GM23338 (cell line): ENCODE data around the gene MLC1. TPM values are rescaled to one million over a fixed set of nuclear protein-coding genes. Genes with fewer than 3 reads are reported as not detected.

Source experiments
- ATAC-seq: fragments of 200-7000 bp; cut with Tn5 transposase; 3 replicates; pipeline ENCODE4 v1.9.1; 2020
- DNase-seq: peaks from one replicate; pipeline ENCODE4 v3.0.0-alpha.2; 2015; ENCODE audit warnings: low spot score
- H2AFZ ChIP-seq: fragments of 200-600 bp; sonication (generic); 2 replicates; pipeline ENCODE4 v1.8.0; 2016; ENCODE audit warnings: antibody characterized with exemption, mild to moderate bottlenecking, moderate library complexity
- H3F3A ChIP-seq: fragments of 200-600 bp; sonication (generic); replicated peaks from 2 replicates; pipeline ENCODE4 v1.8.0; 2017; ENCODE audit warnings: antibody characterized with exemption, mixed run types, low read depth
- H3K27ac ChIP-seq: fragments of 200-600 bp; sonication (generic); 2 replicates; pipeline ENCODE4 v1.6.1; 2016; ENCODE audit warnings: low read depth
- H3K27me3 ChIP-seq: fragments of 200-600 bp; sonication (generic); 2 replicates; pipeline ENCODE4 v1.8.0; 2016; ENCODE audit warnings: mild to moderate bottlenecking, mixed run types, moderate library complexity; ENCODE audit not compliant: insufficient read depth
- H3K36me3 ChIP-seq: fragments of 200-600 bp; sonication (generic); 2 replicates; pipeline ENCODE4 v1.8.0; 2016; ENCODE audit warnings: mild to moderate bottlenecking; ENCODE audit not compliant: insufficient read depth
- H3K4me1 ChIP-seq: fragments of 200-600 bp; sonication (generic); 2 replicates; pipeline ENCODE4 v1.8.0; 2016; ENCODE audit warnings: mild to moderate bottlenecking, moderate library complexity; ENCODE audit not compliant: insufficient read depth
- H3K4me2 ChIP-seq: fragments of 200-600 bp; sonication (generic); 2 replicates; pipeline ENCODE4 v1.7.1; 2017; ENCODE audit warnings: mixed run types
- H3K4me3 ChIP-seq: fragments of 200-600 bp; sonication (generic); 2 replicates; pipeline ENCODE4 v1.6.1; 2016; ENCODE audit warnings: mixed run types
- H3K79me2 ChIP-seq: fragments of 200-600 bp; sonication (generic); replicated peaks from 2 replicates; pipeline ENCODE4 v1.8.0; 2017; ENCODE audit warnings: mild to moderate bottlenecking; ENCODE audit not compliant: insufficient read depth
- H3K9me2 ChIP-seq: fragments of 200-600 bp; sonication (generic); 2 replicates; pipeline ENCODE4 v1.8.0; 2017; ENCODE audit not compliant: insufficient read depth
- H4K20me1 ChIP-seq: fragments of 200-600 bp; sonication (generic); replicated peaks from 2 replicates; pipeline ENCODE4 v1.8.0; 2017; ENCODE audit warnings: mild to moderate bottlenecking; ENCODE audit not compliant: insufficient read depth
- H3K27ac Mint-ChIP-seq: 2 replicates; pipeline ENCODE4 v1.8.0; 2020; ENCODE audit warnings: inconsistent platforms, mild to moderate bottlenecking, moderate library complexity, mixed read lengths
- H3K27me3 Mint-ChIP-seq: 3 replicates; pipeline ENCODE4 v1.8.0; 2022; ENCODE audit warnings: low read depth, mild to moderate bottlenecking, moderate library complexity, mixed read lengths, inconsistent platforms; ENCODE audit not compliant: insufficient read depth, poor library complexity
- H3K36me3 Mint-ChIP-seq: 3 replicates; pipeline ENCODE4 v1.8.0; 2021; ENCODE audit warnings: low read depth, mild to moderate bottlenecking, inconsistent platforms, moderate library complexity, mixed read lengths
- H3K4me1 Mint-ChIP-seq: 3 replicates; pipeline ENCODE4 v1.8.0; 2020; ENCODE audit warnings: mild to moderate bottlenecking, inconsistent platforms, mixed read lengths
- H3K4me3 Mint-ChIP-seq: 3 replicates; pipeline ENCODE4 v1.8.0; 2021; ENCODE audit warnings: moderate library complexity, mild to moderate bottlenecking, inconsistent platforms, mixed read lengths
- H3K9me3 Mint-ChIP-seq: 3 replicates; pipeline ENCODE4 v1.8.0; 2020; ENCODE audit warnings: moderate library complexity, mild to moderate bottlenecking, inconsistent platforms, mixed read lengths
- CREB1 ChIP-seq: fragments of 250-450 bp; sonication (Bioruptor Pico); IDR thresholded peaks from 2 replicates; pipeline ENCODE4 v1.5.0; 2020; ENCODE audit warnings: low read depth, mild to moderate bottlenecking, moderate library complexity
- EZH2 ChIP-seq: fragments of 200-600 bp; sonication (generic); IDR thresholded peaks from one replicate; pipeline ENCODE4 v1.8.0; 2017; ENCODE audit warnings: antibody characterized with exemption, mild to moderate bottlenecking, low read depth; ENCODE audit not compliant: unreplicated experiment
- EZH2phosphoT487 ChIP-seq: fragments of 200-600 bp; sonication (generic); IDR thresholded peaks from one replicate; pipeline ENCODE4 v1.8.1; 2018; ENCODE audit warnings: antibody characterized with exemption; ENCODE audit not compliant: unreplicated experiment
- JUNB ChIP-seq: IDR thresholded peaks from one replicate; pipeline ENCODE4 v1.6.1; 2016; ENCODE audit warnings: antibody characterized with exemption; ENCODE audit not compliant: unreplicated experiment
- NANOG ChIP-seq: IDR thresholded peaks from 2 replicates; pipeline ENCODE4 v1.6.1; 2016; ENCODE audit warnings: antibody characterized with exemption, borderline replicate concordance
- STAT1 ChIP-seq: IDR thresholded peaks from one replicate; pipeline ENCODE4 v1.6.1; 2016; ENCODE audit warnings: antibody characterized with exemption; ENCODE audit not compliant: unreplicated experiment
- ZNF114 ChIP-seq: fragments of 250-450 bp; sonication (Bioruptor Pico); IDR thresholded peaks from 2 replicates; pipeline ENCODE4 v1.5.0; 2020; ENCODE audit warnings: mild to moderate bottlenecking, moderate library complexity
- ZNF331 ChIP-seq: fragments of 250-450 bp; sonication (Bioruptor Pico); IDR thresholded peaks from 2 replicates; pipeline ENCODE4 v1.5.0; 2020; ENCODE audit warnings: low read depth, mild to moderate bottlenecking, moderate library complexity
- polyA plus RNA-seq: library from polyadenylated mRNA; unstranded; fragments of >200 nt; fragmentation: Nextera tagmentation; extraction: Ambion mirVana; gene quantifications from 2 replicates; pipeline ENCODE4 v1.2.1, GENCODE V29; 2016
- total RNA-seq: library from RNA; depleted of rRNA; stranded (reverse); fragments of >200 nt; shearing (Covaris generic); gene quantifications from 2 replicates; pipeline ENCODE4 v1.2.3, GENCODE V29; 2014
- TF ChIP-seq, protein P1 (sequence below), 2 experiments: fragments of 200-600 bp in 1 of 2; sonication (generic) in 1 of 2; conservative IDR thresholded peaks; 2 replicates each; pipeline versions ENCODE4 v1.5.1 to v1.6.1; 2016 to 2017; ENCODE audit warnings: antibody characterized with exemption in 2 of 2, low read depth in 2 of 2, mild to moderate bottlenecking in 2 of 2, moderate library complexity in 1 of 2
- TF ChIP-seq, protein P2 (sequence below): IDR thresholded peaks from one replicate; pipeline ENCODE4 v1.6.1; 2018; ENCODE audit warnings: antibody characterized with exemption; ENCODE audit not compliant: unreplicated experiment
- TF ChIP-seq, protein P3 (sequence below): fragments of 250-450 bp; sonication (Bioruptor Pico); IDR thresholded peaks from 2 replicates; pipeline ENCODE4 v1.5.0; 2020; ENCODE audit warnings: mild to moderate bottlenecking, moderate library complexity
- TF ChIP-seq, protein P4 (sequence below): IDR thresholded peaks from 2 replicates; pipeline ENCODE4 v1.6.1; 2016; ENCODE audit warnings: antibody characterized with exemption

The MLC1 gene
- total and polyA plus RNA-seq, 2 experiments from 2014 or later: not detected

DNA sequence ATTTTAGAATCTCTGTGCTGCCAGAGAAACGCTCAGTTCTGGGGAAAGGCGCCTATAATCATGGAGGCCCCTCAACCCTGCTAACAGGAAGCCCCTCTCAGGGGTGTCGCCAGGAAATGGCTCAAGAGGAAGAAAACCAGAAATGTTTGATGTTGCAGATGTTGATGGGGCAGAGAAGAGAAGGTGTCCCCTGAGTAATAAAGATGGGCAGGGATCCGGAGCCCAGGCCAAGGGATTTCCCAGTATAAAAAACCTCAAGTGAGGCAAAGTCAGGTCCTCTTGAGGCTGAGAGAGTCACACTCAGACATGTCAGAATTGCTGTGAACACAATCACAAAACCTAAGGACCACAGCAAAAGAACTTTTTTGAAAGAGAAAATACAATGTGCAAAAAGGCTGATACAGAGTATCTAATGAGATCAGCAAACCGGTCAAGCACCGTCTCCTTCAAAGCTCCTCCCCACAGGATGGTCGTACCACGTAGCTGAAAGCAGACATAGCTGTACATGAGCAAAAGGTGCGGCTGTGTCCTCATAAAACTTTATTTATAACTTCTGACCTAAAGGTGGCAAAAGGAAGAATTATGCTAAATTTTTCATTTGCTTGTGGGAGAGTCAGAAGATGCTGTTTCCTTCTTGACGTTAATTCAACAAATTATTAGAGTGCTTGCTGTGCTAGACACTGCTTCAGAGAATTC, 16.8 kb upstream of the MLC1 start (continued):
- TF ChIP-seq, protein P1, sequence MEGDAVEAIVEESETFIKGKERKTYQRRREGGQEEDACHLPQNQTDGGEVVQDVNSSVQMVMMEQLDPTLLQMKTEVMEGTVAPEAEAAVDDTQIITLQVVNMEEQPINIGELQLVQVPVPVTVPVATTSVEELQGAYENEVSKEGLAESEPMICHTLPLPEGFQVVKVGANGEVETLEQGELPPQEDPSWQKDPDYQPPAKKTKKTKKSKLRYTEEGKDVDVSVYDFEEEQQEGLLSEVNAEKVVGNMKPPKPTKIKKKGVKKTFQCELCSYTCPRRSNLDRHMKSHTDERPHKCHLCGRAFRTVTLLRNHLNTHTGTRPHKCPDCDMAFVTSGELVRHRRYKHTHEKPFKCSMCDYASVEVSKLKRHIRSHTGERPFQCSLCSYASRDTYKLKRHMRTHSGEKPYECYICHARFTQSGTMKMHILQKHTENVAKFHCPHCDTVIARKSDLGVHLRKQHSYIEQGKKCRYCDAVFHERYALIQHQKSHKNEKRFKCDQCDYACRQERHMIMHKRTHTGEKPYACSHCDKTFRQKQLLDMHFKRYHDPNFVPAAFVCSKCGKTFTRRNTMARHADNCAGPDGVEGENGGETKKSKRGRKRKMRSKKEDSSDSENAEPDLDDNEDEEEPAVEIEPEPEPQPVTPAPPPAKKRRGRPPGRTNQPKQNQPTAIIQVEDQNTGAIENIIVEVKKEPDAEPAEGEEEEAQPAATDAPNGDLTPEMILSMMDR (conservative IDR thresholded peaks at IDR 0.05; ENCODE audit: low read depth in 2 of 2): no peak
- TF ChIP-seq EZH2phosphoT487: no peak

DNA sequence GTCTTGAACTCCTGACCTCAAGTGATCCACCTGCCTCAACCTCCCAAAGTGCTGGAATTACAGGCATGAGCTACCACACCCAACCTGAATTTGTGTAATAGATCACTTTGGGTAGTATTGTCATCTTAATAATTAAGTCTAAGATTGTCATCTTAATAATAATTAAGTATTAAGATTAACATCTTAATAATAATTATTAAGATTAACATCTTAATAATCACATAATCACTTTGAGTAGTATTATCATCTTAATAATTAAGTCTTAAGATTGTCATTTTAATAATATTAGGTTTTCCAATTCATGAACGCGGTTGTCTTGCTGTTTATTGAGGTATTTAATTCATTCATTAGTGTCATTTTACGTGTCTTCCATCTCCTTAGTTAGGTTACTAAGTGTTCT, 12.8 kb upstream of the MLC1 start:
- H3K79me2 ChIP-seq: no peaks in the 10 kb centered on the region
- no peaks in the 10 kb centered on the region for H3K36me3 ChIP-seq
- H3K27ac ChIP-seq: no peak overlapping the region
- Mint-ChIP-seq H3K4me3 (no peak overlapping the region), H3K27ac (no peak overlapping the region), H3K27me3 (peaks cover 2% of the 10 kb centered on the region), H3K4me1 (no peaks in the 10 kb centered on the region), H3K36me3 (no peaks in the 10 kb centered on the region), H3K9me3 (no peaks in the 10 kb centered on the region)
- ATAC-seq (no peak), DNase-seq (no peak)
- H2AFZ ChIP-seq: no peak overlapping the region
- no peak overlapping the region for H3K4me2 ChIP-seq
- no peaks in the 10 kb centered on the region for H4K20me1 ChIP-seq
- H3K4me1 ChIP-seq: no peaks in the 10 kb centered on the region
- no peaks in the 10 kb centered on the region for H3K9me2 ChIP-seq
- H3K4me3 ChIP-seq: no peak overlapping the region
- no peaks in the 10 kb centered on the region for H3F3A ChIP-seq
- no peaks in the 10 kb centered on the region for H3K27me3 ChIP-seq
- TF ChIP-seq ZNF114 (CRISPR knock-in tag) (no peak), NANOG (no peak), EZH2 (no peak), CREB1 (CRISPR knock-in tag) (no peak), JUNB (no peak), EZH2phosphoT487 (no peak), ZNF331 (CRISPR knock-in tag) (no peak), STAT1 (no peak)
- TF ChIP-seq, protein P2, sequence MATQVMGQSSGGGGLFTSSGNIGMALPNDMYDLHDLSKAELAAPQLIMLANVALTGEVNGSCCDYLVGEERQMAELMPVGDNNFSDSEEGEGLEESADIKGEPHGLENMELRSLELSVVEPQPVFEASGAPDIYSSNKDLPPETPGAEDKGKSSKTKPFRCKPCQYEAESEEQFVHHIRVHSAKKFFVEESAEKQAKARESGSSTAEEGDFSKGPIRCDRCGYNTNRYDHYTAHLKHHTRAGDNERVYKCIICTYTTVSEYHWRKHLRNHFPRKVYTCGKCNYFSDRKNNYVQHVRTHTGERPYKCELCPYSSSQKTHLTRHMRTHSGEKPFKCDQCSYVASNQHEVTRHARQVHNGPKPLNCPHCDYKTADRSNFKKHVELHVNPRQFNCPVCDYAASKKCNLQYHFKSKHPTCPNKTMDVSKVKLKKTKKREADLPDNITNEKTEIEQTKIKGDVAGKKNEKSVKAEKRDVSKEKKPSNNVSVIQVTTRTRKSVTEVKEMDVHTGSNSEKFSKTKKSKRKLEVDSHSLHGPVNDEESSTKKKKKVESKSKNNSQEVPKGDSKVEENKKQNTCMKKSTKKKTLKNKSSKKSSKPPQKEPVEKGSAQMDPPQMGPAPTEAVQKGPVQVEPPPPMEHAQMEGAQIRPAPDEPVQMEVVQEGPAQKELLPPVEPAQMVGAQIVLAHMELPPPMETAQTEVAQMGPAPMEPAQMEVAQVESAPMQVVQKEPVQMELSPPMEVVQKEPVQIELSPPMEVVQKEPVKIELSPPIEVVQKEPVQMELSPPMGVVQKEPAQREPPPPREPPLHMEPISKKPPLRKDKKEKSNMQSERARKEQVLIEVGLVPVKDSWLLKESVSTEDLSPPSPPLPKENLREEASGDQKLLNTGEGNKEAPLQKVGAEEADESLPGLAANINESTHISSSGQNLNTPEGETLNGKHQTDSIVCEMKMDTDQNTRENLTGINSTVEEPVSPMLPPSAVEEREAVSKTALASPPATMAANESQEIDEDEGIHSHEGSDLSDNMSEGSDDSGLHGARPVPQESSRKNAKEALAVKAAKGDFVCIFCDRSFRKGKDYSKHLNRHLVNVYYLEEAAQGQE: no peak
- TF ChIP-seq, protein P3, sequence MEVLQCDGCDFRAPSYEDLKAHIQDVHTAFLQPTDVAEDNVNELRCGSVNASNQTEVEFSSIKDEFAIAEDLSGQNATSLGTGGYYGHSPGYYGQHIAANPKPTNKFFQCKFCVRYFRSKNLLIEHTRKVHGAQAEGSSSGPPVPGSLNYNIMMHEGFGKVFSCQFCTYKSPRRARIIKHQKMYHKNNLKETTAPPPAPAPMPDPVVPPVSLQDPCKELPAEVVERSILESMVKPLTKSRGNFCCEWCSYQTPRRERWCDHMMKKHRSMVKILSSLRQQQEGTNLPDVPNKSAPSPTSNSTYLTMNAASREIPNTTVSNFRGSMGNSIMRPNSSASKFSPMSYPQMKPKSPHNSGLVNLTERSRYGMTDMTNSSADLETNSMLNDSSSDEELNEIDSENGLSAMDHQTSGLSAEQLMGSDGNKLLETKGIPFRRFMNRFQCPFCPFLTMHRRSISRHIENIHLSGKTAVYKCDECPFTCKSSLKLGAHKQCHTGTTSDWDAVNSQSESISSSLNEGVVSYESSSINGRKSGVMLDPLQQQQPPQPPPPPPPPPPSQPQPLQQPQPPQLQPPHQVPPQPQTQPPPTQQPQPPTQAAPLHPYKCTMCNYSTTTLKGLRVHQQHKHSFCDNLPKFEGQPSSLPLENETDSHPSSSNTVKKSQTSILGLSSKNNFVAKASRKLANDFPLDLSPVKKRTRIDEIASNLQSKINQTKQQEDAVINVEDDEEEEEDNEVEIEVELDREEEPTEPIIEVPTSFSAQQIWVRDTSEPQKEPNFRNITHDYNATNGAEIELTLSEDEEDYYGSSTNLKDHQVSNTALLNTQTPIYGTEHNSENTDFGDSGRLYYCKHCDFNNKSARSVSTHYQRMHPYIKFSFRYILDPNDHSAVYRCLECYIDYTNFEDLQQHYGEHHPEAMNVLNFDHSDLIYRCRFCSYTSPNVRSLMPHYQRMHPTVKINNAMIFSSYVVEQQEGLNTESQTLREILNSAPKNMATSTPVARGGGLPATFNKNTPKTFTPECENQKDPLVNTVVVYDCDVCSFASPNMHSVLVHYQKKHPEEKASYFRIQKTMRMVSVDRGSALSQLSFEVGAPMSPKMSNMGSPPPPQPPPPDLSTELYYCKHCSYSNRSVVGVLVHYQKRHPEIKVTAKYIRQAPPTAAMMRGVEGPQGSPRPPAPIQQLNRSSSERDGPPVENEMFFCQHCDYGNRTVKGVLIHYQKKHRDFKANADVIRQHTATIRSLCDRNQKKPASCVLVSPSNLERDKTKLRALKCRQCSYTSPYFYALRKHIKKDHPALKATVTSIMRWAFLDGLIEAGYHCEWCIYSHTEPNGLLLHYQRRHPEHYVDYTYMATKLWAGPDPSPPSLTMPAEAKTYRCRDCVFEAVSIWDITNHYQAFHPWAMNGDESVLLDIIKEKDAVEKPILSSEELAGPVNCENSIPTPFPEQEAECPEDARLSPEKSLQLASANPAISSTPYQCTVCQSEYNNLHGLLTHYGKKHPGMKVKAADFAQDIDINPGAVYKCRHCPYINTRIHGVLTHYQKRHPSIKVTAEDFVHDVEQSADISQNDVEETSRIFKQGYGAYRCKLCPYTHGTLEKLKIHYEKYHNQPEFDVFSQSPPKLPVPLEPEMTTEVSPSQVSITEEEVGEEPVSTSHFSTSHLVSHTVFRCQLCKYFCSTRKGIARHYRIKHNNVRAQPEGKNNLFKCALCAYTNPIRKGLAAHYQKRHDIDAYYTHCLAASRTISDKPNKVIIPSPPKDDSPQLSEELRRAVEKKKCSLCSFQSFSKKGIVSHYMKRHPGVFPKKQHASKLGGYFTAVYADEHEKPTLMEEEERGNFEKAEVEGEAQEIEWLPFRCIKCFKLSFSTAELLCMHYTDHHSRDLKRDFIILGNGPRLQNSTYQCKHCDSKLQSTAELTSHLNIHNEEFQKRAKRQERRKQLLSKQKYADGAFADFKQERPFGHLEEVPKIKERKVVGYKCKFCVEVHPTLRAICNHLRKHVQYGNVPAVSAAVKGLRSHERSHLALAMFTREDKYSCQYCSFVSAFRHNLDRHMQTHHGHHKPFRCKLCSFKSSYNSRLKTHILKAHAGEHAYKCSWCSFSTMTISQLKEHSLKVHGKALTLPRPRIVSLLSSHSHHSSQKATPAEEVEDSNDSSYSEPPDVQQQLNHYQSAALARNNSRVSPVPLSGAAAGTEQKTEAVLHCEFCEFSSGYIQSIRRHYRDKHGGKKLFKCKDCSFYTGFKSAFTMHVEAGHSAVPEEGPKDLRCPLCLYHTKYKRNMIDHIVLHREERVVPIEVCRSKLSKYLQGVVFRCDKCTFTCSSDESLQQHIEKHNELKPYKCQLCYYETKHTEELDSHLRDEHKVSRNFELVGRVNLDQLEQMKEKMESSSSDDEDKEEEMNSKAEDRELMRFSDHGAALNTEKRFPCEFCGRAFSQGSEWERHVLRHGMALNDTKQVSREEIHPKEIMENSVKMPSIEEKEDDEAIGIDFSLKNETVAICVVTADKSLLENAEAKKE (CRISPR knock-in tag): no peak
- TF ChIP-seq, protein P4, sequence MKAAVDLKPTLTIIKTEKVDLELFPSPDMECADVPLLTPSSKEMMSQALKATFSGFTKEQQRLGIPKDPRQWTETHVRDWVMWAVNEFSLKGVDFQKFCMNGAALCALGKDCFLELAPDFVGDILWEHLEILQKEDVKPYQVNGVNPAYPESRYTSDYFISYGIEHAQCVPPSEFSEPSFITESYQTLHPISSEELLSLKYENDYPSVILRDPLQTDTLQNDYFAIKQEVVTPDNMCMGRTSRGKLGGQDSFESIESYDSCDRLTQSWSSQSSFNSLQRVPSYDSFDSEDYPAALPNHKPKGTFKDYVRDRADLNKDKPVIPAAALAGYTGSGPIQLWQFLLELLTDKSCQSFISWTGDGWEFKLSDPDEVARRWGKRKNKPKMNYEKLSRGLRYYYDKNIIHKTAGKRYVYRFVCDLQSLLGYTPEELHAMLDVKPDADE: no peak
